ENCODE measurements around the gene FOXL2. TPM values are rescaled to one million over a fixed set of nuclear protein-coding genes. Genes with fewer than 3 reads are reported as not detected.
A peak's percentile ranks its signal among the peaks of the same experiment; 100 is the strongest.

FOXL2 gene
- total and polyA plus RNA-seq, 9 of the 15 experiments (the other 6 are each of a cell fraction or from before 2014, with no cell fraction given) = 0.27 to 22.1 (median 3.2) TPM

DNA sequence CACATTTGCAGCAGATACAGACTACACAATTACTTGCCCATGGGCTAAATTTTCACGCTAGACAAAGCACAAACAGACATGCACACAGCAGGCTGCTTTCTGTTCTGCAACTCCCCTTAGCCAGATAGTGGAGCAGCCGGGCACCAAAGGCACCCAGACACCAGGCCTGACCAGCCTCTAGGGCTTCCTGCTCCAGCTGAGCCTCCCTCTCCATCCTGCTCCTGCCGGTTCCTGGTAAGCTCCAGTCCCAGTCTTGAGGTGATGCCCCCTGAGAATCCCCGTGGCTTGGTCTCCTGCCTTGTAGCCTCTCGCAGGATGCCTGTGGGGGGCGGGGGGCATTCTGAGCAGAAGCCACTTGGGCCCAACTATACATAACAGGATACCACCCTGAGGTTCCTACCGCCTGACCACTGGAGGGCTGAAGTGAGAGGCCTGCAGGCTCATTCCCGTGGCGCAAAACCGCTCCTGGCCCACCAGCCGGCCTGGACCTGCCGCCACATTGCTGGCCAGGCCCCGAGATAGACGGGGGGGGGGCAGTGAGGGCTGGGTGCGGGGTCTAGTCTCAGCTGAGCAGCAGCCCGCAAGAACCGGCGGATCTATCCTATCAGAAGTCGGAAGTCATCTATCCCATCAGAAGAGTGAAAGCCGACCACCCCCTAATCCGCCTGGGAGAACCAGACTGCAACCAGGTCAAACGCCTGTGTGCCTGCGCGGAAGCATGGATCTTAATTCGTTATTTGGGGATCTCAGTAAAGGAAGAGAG is 3.9 kb downstream of the FOXL2 start (continued):
- TF ChIP-seq CTBP1 (IDR thresholded peaks at IDR 0.05; ENCODE audit: borderline replicate concordance) (peak; percentile 11; the same call in 1 of the 2 replicates), NR3C1 (CRISPR knock-in tag; IDR thresholded peaks at IDR 0.05) (no peak), PTRF (tag; IDR thresholded peaks at IDR 0.05) (no peak), HEY1 (CRISPR knock-in tag; IDR thresholded peaks at IDR 0.05; ENCODE audit: borderline replicate concordance) (no peak), SMAD4 (CRISPR knock-in tag; conservative IDR thresholded peaks at IDR 0.05) (0 out of 2 replicates have a peak, but pooled peaks have one; percentile 27), RAD21 (CRISPR knock-in tag; conservative IDR thresholded peaks at IDR 0.05 in 1 of 2, IDR thresholded peaks at IDR 0.05 in 1 of 2) (peak in 1 of 2 experiments; percentile 31; a peak in 1 of 4 replicates), GATAD2A (IDR thresholded peaks at IDR 0.05) (no peak), RBFOX2 (IDR thresholded peaks at IDR 0.05; ENCODE audit: low read depth, low read length) (peak; percentile 72), FUS (optimal IDR thresholded peaks at IDR 0.05; ENCODE audit: low read depth, low read length) (no peak), KLF10 (CRISPR knock-in tag; IDR thresholded peaks at IDR 0.05) (no peak), KDM5B (IDR thresholded peaks at IDR 0.05; ENCODE audit: insufficient replicate concordance, low read depth, low read length) (peak; percentile 22), RUNX1 (IDR thresholded peaks at IDR 0.05; ENCODE audit: low read depth) (no peak)
- TF ChIP-seq, protein P1, sequence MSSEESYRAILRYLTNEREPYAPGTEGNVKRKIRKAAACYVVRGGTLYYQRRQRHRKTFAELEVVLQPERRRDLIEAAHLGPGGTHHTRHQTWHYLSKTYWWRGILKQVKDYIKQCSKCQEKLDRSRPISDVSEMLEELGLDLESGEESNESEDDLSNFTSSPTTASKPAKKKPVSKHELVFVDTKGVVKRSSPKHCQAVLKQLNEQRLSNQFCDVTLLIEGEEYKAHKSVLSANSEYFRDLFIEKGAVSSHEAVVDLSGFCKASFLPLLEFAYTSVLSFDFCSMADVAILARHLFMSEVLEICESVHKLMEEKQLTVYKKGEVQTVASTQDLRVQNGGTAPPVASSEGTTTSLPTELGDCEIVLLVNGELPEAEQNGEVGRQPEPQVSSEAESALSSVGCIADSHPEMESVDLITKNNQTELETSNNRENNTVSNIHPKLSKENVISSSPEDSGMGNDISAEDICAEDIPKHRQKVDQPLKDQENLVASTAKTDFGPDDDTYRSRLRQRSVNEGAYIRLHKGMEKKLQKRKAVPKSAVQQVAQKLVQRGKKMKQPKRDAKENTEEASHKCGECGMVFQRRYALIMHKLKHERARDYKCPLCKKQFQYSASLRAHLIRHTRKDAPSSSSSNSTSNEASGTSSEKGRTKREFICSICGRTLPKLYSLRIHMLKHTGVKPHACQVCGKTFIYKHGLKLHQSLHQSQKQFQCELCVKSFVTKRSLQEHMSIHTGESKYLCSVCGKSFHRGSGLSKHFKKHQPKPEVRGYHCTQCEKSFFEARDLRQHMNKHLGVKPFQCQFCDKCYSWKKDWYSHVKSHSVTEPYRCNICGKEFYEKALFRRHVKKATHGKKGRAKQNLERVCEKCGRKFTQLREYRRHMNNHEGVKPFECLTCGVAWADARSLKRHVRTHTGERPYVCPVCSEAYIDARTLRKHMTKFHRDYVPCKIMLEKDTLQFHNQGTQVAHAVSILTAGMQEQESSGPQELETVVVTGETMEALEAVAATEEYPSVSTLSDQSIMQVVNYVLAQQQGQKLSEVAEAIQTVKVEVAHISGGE (CRISPR knock-in tag; IDR thresholded peaks at IDR 0.05) = no peak
- TF ChIP-seq, protein P2, sequence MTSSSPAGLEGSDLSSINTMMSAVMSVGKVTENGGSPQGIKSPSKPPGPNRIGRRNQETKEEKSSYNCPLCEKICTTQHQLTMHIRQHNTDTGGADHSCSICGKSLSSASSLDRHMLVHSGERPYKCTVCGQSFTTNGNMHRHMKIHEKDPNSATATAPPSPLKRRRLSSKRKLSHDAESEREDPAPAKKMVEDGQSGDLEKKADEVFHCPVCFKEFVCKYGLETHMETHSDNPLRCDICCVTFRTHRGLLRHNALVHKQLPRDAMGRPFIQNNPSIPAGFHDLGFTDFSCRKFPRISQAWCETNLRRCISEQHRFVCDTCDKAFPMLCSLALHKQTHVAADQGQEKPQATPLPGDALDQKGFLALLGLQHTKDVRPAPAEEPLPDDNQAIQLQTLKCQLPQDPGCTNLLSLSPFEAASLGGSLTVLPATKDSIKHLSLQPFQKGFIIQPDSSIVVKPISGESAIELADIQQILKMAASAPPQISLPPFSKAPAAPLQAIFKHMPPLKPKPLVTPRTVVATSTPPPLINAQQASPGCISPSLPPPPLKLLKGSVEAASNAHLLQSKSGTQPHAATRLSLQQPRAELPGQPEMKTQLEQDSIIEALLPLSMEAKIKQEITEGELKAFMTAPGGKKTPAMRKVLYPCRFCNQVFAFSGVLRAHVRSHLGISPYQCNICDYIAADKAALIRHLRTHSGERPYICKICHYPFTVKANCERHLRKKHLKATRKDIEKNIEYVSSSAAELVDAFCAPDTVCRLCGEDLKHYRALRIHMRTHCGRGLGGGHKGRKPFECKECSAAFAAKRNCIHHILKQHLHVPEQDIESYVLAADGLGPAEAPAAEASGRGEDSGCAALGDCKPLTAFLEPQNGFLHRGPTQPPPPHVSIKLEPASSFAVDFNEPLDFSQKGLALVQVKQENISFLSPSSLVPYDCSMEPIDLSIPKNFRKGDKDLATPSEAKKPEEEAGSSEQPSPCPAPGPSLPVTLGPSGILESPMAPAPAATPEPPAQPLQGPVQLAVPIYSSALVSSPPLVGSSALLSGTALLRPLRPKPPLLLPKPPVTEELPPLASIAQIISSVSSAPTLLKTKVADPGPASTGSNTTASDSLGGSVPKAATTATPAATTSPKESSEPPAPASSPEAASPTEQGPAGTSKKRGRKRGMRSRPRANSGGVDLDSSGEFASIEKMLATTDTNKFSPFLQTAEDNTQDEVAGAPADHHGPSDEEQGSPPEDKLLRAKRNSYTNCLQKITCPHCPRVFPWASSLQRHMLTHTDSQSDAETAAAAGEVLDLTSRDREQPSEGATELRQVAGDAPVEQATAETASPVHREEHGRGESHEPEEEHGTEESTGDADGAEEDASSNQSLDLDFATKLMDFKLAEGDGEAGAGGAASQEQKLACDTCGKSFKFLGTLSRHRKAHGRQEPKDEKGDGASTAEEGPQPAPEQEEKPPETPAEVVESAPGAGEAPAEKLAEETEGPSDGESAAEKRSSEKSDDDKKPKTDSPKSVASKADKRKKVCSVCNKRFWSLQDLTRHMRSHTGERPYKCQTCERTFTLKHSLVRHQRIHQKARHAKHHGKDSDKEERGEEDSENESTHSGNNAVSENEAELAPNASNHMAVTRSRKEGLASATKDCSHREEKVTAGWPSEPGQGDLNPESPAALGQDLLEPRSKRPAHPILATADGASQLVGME (CRISPR knock-in tag; IDR thresholded peaks at IDR 0.05) = 0 out of 2 replicates have a peak, but pooled peaks have one; percentile 71
- TF ChIP-seq, protein P3, sequence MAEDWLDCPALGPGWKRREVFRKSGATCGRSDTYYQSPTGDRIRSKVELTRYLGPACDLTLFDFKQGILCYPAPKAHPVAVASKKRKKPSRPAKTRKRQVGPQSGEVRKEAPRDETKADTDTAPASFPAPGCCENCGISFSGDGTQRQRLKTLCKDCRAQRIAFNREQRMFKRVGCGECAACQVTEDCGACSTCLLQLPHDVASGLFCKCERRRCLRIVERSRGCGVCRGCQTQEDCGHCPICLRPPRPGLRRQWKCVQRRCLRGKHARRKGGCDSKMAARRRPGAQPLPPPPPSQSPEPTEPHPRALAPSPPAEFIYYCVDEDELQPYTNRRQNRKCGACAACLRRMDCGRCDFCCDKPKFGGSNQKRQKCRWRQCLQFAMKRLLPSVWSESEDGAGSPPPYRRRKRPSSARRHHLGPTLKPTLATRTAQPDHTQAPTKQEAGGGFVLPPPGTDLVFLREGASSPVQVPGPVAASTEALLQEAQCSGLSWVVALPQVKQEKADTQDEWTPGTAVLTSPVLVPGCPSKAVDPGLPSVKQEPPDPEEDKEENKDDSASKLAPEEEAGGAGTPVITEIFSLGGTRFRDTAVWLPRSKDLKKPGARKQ (CRISPR knock-in tag; IDR thresholded peaks at IDR 0.05) = no peak
